HTR-8/SVneo (cell line): Measurements from ENCODE around the gene SNRNP25.
A peak's percentile ranks its signal among the peaks of the same experiment; 100 is the strongest.
"Not testable (repeated sequence)": the region's sequence is repeated elsewhere in the genome, so short reads cannot be mapped to it uniquely, and the experiment has no call there.

Experiments used
- DNase-seq: peaks from one replicate; pipeline ENCODE4 v3.0.0; 2011; ENCODE audit warnings: low spot score, mixed read lengths; ENCODE audit not compliant: insufficient read length
- FAIRE-seq: peaks from 2 replicates; lab custom pipeline; 2011; peaks lifted over from hg19 to GRCh38; lab: Jason Lieb, UNC

The SNRNP25 gene

GRCh38 chr16:38941-39892, 14.4 kb upstream of the SNRNP25 start:
- no peak for DNase-seq
- peak; percentile 38 for FAIRE-seq

- no peak for FAIRE-seq
- no peak for DNase-seq
Measured at GRCh38 chr16:41439-42068, 12.1 kb upstream of the SNRNP25 start.

GRCh38 chr16:42069-42457, 11.6 kb upstream of the SNRNP25 start:
- FAIRE-seq (no peak), DNase-seq (no peak)

- no peak for DNase-seq
- FAIRE-seq = no peak
Measured at GRCh38 chr16:42691-43090, 10.9 kb upstream of the SNRNP25 start.

GRCh38 chr16:43294-43693, 10.3 kb upstream of the SNRNP25 start:
- FAIRE-seq (no peak), DNase-seq (no peak)

GRCh38 chr16:44655-45054, 9.0 kb upstream of the SNRNP25 start:
- no peak for FAIRE-seq
- no peak for DNase-seq

GRCh38 chr16:45454-45853, 8.2 kb upstream of the SNRNP25 start:
- DNase-seq (no peak), FAIRE-seq (no peak)

- not testable (repeated sequence) for DNase-seq, FAIRE-seq
Measured at GRCh38 chr16:46510-46909, 7.1 kb upstream of the SNRNP25 start.

GRCh38 chr16:47234-47633, 6.4 kb upstream of the SNRNP25 start:
- DNase-seq = no peak
- no peak for FAIRE-seq

GRCh38 chr16:50769-51591, 2.6 kb upstream of the SNRNP25 start:
- DNase-seq = no peak
- FAIRE-seq = no peak

- DNase-seq (no peak), FAIRE-seq (no peak)
Measured at GRCh38 chr16:54237-54581, 581 bp downstream of the SNRNP25 start.

GRCh38 chr16:55571-56136, 2.0 kb downstream of the SNRNP25 start:
- FAIRE-seq (no peak), DNase-seq (no peak)

GRCh38 chr16:56231-56927, 2.8 kb downstream of the SNRNP25 start:
- FAIRE-seq (no peak), DNase-seq (no peak)

GRCh38 chr16:57711-58110, 4.1 kb downstream of the SNRNP25 start:
- FAIRE-seq (no peak), DNase-seq (no peak)

- FAIRE-seq = no peak
- no peak for DNase-seq
Measured at GRCh38 chr16:58491-59439, 5.1 kb downstream of the SNRNP25 start.

- FAIRE-seq (no peak), DNase-seq (no peak)
Measured at GRCh38 chr16:59440-60059, 5.9 kb downstream of the SNRNP25 start.

- FAIRE-seq (no peak), DNase-seq (no peak)
Measured at GRCh38 chr16:60166-60565, 6.5 kb downstream of the SNRNP25 start.
